ENCODE results near the gene WDR53.

Gene WDR53

GRCh38 chr3:196506687-196507086 lies 61.7 kb downstream of the WDR53 start:
- DNase-seq (ENCODE audit: low read depth), result no peak
- H3K4me3 ChIP-seq (ENCODE audit: low read depth, low read length), result no peak overlapping the region
- no peak for TF ChIP-seq CTCF (IDR thresholded peaks at IDR 0.05; ENCODE audit: insufficient read depth, low read depth, low read length, missing control alignments)

- no peak overlapping the region for H3K4me3 ChIP-seq (ENCODE audit: low read depth, low read length)
- DNase-seq (ENCODE audit: low read depth), result no peak
- TF ChIP-seq CTCF (IDR thresholded peaks at IDR 0.05; ENCODE audit: insufficient read depth, low read depth, low read length, missing control alignments), result no peak
Measured at GRCh38 chr3:196504556-196504955, 63.8 kb downstream of the WDR53 start.

Measured in GM12865 (cell line).